ENCODE results near the gene KIF3C.
"Not testable (repeated sequence)": the region's sequence is repeated elsewhere in the genome, so short reads cannot be mapped to it uniquely, and the experiment has no call there.

KIF3C gene

DNA sequence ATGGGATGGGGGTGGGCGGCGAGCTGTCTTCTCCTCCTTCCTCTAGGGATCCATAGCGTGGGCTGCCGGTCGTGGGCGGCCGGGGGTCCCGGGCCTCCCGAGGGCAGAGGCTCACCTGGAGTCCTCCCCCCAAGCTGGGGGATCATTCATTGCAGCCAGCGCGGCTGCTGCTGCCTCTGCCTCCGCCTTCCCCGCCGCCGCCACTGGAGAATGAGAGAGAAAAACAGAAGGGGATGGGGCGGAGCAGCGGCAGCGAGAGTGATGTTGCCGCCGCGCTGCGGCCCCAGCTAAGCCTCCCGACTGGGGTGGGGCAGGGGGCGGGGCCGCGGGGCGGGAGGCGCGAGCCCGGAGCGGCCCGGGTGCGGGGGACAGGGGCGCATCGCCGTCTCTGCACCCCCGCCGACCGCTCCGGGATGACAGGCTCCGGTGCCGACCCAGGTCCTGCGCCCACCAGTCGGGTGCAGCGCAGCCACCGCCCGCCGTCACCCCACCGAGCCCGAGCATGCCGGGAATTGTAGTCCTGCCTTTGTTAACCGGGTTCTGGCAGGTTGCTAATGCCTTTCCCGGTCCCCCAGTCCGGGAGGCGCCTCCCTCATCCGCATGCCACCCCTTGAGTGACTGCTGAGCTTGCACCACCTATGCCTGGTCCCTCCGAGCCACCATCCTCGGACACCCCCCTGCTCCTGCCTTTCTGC lies at the start of gene KIF3C:
TSS of gene KIF3C (minus strand) at position 225 of the 695 bp plus-strand sequence. CDS start 580 bp downstream, outside the sequence.
- peak within 1 kb of the TSS; percentile 63 for H3K27ac ChIP-seq
- TF ChIP-seq, protein P1, sequence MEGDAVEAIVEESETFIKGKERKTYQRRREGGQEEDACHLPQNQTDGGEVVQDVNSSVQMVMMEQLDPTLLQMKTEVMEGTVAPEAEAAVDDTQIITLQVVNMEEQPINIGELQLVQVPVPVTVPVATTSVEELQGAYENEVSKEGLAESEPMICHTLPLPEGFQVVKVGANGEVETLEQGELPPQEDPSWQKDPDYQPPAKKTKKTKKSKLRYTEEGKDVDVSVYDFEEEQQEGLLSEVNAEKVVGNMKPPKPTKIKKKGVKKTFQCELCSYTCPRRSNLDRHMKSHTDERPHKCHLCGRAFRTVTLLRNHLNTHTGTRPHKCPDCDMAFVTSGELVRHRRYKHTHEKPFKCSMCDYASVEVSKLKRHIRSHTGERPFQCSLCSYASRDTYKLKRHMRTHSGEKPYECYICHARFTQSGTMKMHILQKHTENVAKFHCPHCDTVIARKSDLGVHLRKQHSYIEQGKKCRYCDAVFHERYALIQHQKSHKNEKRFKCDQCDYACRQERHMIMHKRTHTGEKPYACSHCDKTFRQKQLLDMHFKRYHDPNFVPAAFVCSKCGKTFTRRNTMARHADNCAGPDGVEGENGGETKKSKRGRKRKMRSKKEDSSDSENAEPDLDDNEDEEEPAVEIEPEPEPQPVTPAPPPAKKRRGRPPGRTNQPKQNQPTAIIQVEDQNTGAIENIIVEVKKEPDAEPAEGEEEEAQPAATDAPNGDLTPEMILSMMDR (IDR thresholded peaks at IDR 0.05), result no peak
- TF ChIP-seq ZFX (IDR thresholded peaks at IDR 0.05; ENCODE audit: borderline replicate concordance), result no peak

DNA sequence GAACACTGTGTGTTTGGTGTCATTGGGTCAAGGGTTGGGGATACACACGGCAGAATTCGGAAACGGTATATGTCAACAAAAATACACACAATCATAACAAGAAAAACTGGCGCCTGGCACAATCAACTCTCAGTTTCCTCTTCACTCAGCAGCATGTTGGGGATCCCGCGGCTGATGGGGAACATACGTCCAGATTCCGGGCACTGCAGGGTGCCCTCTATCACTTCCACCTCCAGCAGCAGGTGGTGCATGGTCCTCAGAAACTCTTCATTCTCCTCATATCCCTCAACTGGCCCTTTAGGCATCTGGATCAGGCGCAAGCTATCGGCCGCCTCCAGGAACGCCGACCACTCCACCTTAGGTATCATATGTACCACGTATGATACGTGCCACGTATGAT lies 45.8 kb upstream of the KIF3C start:
- not testable (repeated sequence) for H3K27ac ChIP-seq

DNA sequence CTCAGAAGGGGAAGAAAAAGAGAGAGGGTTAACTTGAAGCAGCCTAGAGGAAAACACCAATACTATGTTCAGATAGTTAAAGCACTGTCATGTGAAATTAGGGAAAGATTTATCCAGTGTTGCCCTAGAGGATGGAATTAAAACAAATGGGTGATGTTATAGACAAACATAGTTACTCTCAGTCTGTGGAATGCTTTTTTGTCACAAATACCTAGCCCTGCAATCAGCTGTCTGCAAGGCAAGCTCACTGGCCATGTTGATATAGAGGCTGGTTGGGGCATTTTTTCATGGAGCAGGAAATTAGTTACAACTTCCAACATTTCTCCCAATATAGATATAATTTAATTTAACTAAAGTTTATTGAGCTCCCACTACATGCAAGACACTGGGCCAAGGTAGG lies 43.2 kb upstream of the KIF3C start:
- H3K27ac ChIP-seq, result no peak overlapping the region
- no peak for TF ChIP-seq ZFX (IDR thresholded peaks at IDR 0.05; ENCODE audit: borderline replicate concordance)
- TF ChIP-seq, protein P1 (IDR thresholded peaks at IDR 0.05), result no peak

DNA sequence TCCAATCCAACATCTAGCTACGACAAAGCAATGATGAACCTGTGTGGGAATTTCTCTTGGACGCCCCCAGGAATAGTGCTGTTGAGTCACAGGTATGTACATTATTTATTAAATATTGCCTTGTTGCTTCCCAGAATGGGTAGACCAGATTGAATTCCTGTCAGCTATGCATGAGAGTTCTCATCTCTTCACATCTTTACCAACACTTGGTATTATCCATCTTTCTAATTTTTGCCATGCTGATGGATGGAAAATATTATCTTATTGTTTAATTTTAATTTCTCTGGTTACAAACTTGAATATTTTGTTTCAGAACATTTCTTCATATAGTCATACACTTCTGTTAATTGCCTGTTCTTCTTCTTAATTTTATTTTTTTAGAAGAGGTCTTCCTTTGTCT lies 42.0 kb upstream of the KIF3C start:
- TF ChIP-seq, protein P1 (IDR thresholded peaks at IDR 0.05), result no peak
- no peak for TF ChIP-seq ZFX (IDR thresholded peaks at IDR 0.05; ENCODE audit: borderline replicate concordance)
- no peak overlapping the region for H3K27ac ChIP-seq

DNA sequence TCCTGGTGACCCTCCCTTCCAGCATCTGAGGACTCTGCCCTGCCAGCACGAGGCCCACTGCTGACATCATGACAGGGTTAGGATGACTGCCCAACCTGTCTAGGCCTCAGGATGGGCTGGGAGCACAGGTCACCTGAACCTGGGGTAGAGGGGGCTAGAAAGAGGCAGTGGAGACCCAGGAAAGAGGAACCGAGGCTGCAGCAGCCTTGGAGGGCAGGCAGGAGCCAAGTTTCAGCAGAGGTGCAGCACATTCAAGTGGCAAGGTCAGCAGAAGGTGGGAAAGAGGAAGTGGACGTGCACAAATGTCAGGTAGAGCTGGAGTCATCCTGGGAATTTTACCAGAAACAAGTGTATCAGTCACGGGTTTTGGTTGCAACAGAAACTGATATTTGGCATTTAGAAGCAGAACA lies 37.9 kb upstream of the KIF3C start:
- H3K27ac ChIP-seq, result no peak overlapping the region
- TF ChIP-seq, protein P1 (IDR thresholded peaks at IDR 0.05), result no peak
- TF ChIP-seq ZFX (IDR thresholded peaks at IDR 0.05; ENCODE audit: borderline replicate concordance), result no peak

DNA sequence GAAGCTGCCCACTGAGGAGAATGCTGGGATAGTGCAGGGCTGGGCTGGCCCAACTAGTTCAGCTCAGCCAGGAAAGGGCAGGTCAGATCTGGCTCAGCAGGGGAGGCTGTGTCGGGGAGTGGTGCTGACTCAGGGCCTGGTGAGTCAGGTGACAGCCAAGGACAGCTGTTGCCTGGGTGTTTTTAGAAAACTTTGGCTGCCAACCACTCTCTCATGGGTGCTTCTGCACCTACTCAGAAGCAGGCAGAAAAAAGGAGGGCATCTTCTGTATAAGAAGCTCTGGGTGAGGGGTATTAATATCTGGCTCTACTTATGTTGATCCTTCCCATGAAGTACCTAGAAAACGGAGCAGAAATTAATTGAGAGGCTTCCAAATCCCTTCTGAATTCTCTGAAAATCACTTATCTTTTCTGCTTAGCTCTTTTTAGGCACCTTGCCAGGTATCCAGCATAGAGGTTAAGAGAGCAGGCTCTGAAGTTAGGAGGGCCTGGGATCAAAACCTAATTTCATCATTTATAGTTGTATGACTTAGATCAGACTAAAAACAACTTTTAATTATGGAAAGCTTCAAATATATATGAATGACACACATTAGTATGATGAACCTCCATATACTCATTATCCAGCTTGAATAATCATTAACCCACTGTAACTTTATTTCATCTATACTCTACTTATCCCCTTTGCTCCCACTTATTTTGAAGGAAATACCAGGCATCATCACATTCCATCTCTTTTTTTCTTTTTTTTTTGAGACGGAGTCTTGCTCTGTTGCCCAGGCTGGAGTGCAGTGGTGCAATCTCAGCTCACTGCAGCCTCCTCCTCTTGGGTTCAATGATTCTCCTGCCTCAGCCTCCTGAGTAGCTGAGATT lies 36.1 kb upstream of the KIF3C start:
- TF ChIP-seq, protein P1 (IDR thresholded peaks at IDR 0.05), result no peak
- TF ChIP-seq ZFX (IDR thresholded peaks at IDR 0.05; ENCODE audit: borderline replicate concordance), result no peak
- H3K27ac ChIP-seq, result peak overlapping the region; percentile 50

DNA sequence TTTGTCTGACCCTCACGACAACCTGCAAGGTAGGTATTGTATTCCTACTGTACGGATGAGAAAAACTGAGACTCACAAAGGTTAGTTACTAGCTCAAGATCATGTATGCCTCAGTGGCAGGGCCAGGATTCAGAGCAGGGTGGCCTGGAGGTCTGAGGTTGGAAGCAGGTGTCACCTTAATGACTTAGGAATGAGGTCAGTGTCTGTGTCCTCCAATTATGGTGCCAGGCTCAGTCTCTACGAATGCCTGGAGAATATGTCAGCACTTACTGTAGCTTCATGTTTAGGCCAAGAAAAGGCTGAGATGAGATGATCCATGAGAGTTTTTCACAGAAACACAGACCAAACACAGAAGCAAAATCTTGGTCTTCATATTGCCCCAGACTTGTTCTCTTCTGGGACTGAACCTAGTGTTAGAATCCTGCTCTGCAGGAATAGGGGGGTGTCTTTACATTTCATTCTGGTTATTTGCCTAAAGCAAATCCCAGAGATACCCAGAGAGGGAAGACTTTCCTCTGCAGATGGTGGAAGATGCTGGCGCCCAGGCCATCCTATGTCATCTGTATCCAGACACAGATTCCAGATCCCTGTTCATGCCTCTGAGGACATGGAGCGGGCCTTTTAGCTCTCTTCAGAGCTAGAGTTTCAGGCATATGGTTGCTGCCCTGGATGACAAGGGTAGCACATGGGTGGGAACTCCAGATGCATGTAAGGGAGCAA lies 35.3 kb upstream of the KIF3C start:
- H3K27ac ChIP-seq, result peak overlapping the region; percentile 50
- TF ChIP-seq, protein P1 (IDR thresholded peaks at IDR 0.05), result no peak

DNA sequence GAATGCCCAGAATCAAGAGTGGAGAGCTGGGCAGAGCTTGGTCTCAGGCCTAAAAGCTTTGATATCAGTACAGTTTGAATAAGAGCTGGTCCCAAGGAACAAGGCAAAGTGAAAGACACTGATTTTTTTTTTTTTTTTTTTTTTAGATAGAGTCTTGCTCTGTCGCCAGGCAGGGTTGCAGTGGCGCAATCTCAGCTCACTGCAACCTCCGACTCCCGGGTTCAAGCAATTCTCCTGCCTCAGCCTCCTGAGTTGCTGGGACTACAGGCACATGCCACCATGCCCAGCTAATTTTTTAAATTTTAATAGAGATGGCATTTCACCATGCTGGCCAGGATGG lies 34.4 kb upstream of the KIF3C start:
- not testable (repeated sequence) for H3K27ac ChIP-seq

Data from 22Rv1 (cell line).